Mucosa of gallbladder (tissue), 1 donor: ENCODE results near the gene TSPAN9. TPM values are rescaled to one million over a fixed set of nuclear protein-coding genes. Genes with fewer than 3 reads are reported as not detected.

Experiments used
- DNase-seq: peaks from one replicate; pipeline ENCODE4 v3.0.0-alpha.2; 2020; ENCODE audit warnings: low spot score
- total RNA-seq: library from RNA; stranded (reverse); gene quantifications from one replicate; pipeline ENCODE4 v1.2.1, GENCODE V29; 2021
- donor health status: DM: no; HTN: no; CAD: no.

TSPAN9 gene
- total RNA-seq, 1 donor from 2014 or later: 38.7 TPM

GRCh38 chr12:3077572-3078081 lies 448 bp downstream of the TSPAN9 start:
- DNase-seq: peak; percentile 33

GRCh38 chr12:3078086-3078820 lies 1.1 kb downstream of the TSPAN9 start:
- DNase-seq: no peak

- DNase-seq: no peak
These were observed 3.9 kb downstream of the TSPAN9 start for GRCh38 chr12:3081091-3081490.

GRCh38 chr12:3081886-3082285 lies 4.7 kb downstream of the TSPAN9 start:
- DNase-seq: no peak

GRCh38 chr12:3083241-3083920 lies 6.2 kb downstream of the TSPAN9 start:
- DNase-seq: no peak

- no peak for DNase-seq
These were observed 6.8 kb downstream of the TSPAN9 start for GRCh38 chr12:3083921-3084347.

GRCh38 chr12:3084742-3085141 lies 7.6 kb downstream of the TSPAN9 start:
- no peak for DNase-seq

- DNase-seq: peak; percentile 49
These were observed 8.4 kb downstream of the TSPAN9 start for GRCh38 chr12:3085341-3086139.

- no peak for DNase-seq
These were observed 9.0 kb downstream of the TSPAN9 start for GRCh38 chr12:3086211-3086610.

GRCh38 chr12:3086729-3087323 lies 9.6 kb downstream of the TSPAN9 start:
- no peak for DNase-seq

- no peak for DNase-seq
These were observed 10.8 kb downstream of the TSPAN9 start for GRCh38 chr12:3087758-3088650.

GRCh38 chr12:3089588-3089987 lies 12.4 kb downstream of the TSPAN9 start:
- DNase-seq: no peak

- DNase-seq: no peak
These were observed 13.3 kb downstream of the TSPAN9 start for GRCh38 chr12:3090240-3091037.

GRCh38 chr12:3091038-3091319 lies 13.8 kb downstream of the TSPAN9 start:
- no peak for DNase-seq

- no peak for DNase-seq
These were observed 14.4 kb downstream of the TSPAN9 start for GRCh38 chr12:3091382-3092241.

- no peak for DNase-seq
These were observed 15.6 kb downstream of the TSPAN9 start for GRCh38 chr12:3092764-3093163.

- DNase-seq: peak; percentile 47
These were observed 20.1 kb downstream of the TSPAN9 start for GRCh38 chr12:3097186-3097804.

GRCh38 chr12:3097836-3098235 lies 20.7 kb downstream of the TSPAN9 start:
- DNase-seq: no peak

- DNase-seq: no peak
These were observed 21.3 kb downstream of the TSPAN9 start for GRCh38 chr12:3098436-3098835.
